HEK293 (cell line): ENCODE results near the gene UBXN6.

ENCODE experiments used
- MYNN ChIP-seq: fragments of 450-650 bp; formaldehyde crosslinking; IDR thresholded peaks from 2 replicates; pipeline ENCODE4 v1.5.1; 2016; ENCODE audit warnings: missing biosample characterization, missing genetic modification characterization, borderline replicate concordance
- ZNF121 ChIP-seq: fragments of 450-650 bp; formaldehyde crosslinking; IDR thresholded peaks from 2 replicates; pipeline ENCODE4 v1.5.1; 2016; ENCODE audit warnings: missing biosample characterization, missing genetic modification characterization
- ZNF391 ChIP-seq: fragments of 450-650 bp; formaldehyde crosslinking; IDR thresholded peaks from 2 replicates; pipeline ENCODE4 v1.5.1; 2016; ENCODE audit warnings: low read depth, missing biosample characterization, missing genetic modification characterization, borderline replicate concordance
- ZNF549 ChIP-seq: fragments of 450-650 bp; IDR thresholded peaks from 2 replicates; pipeline ENCODE4 v1.5.1; 2018; ENCODE audit warnings: missing biosample characterization, missing genetic modification characterization, mild to moderate bottlenecking, inconsistent platforms, moderate library complexity
- ZNF600 ChIP-seq: fragments of 450-650 bp; formaldehyde crosslinking; IDR thresholded peaks from 2 replicates; pipeline ENCODE4 v1.5.1; 2016; ENCODE audit warnings: missing biosample characterization, missing genetic modification characterization
- ZNF768 ChIP-seq: fragments of 450-650 bp; formaldehyde crosslinking; IDR thresholded peaks from 2 replicates; pipeline ENCODE4 v1.5.1; 2018; ENCODE audit warnings: missing biosample characterization, mild to moderate bottlenecking, missing genetic modification characterization
- TF ChIP-seq, protein P1 (sequence below): fragments of 450-650 bp; formaldehyde crosslinking; IDR thresholded peaks from 2 replicates; pipeline ENCODE4 v1.5.1; 2016; ENCODE audit warnings: missing biosample characterization, missing genetic modification characterization
- TF ChIP-seq, protein P2 (sequence below): fragments of 450-650 bp; formaldehyde crosslinking; IDR thresholded peaks from 2 replicates; pipeline ENCODE4 v1.5.1; 2016; ENCODE audit warnings: missing biosample characterization, missing genetic modification characterization
- TF ChIP-seq, protein P3 (sequence below): fragments of 450-650 bp; formaldehyde crosslinking; IDR thresholded peaks from 2 replicates; pipeline ENCODE4 v1.5.1; 2016; ENCODE audit warnings: missing biosample characterization, missing genetic modification characterization, low read depth
- TF ChIP-seq, protein P4 (sequence below): fragments of 450-650 bp; formaldehyde crosslinking; IDR thresholded peaks from 2 replicates; pipeline ENCODE4 v1.5.1; 2016; ENCODE audit warnings: missing biosample characterization, missing genetic modification characterization
- TF ChIP-seq, protein P5 (sequence below): fragments of 450-650 bp; formaldehyde crosslinking; IDR thresholded peaks from 2 replicates; pipeline ENCODE4 v1.5.1; 2017; ENCODE audit warnings: missing biosample characterization, missing genetic modification characterization
- TF ChIP-seq, protein P6 (sequence below): fragments of 450-650 bp; formaldehyde crosslinking; IDR thresholded peaks from 2 replicates; pipeline ENCODE4 v1.5.1; 2017; ENCODE audit warnings: missing biosample characterization, mild to moderate bottlenecking, missing genetic modification characterization, moderate library complexity

DNA sequence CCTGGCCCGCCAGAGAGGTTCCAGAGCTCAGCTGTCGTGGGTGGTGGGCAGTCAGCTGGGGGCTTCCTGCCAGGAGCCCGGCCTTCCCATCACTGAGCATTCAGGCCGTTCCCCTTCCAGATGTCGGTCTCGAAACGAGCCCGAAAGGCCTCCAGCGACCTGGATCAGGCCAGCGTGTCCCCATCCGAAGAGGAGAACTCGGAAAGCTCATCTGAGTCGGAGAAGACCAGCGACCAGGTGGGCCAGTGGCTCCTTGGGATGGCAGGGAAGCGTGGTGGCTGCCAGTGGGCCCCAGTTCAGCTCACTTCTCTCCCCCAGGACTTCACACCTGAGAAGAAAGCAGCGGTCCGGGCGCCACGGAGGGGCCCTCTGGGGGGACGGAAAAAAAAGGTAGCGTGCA lies 33.9 kb upstream of the UBXN6 start:
- TF ChIP-seq, protein P1, sequence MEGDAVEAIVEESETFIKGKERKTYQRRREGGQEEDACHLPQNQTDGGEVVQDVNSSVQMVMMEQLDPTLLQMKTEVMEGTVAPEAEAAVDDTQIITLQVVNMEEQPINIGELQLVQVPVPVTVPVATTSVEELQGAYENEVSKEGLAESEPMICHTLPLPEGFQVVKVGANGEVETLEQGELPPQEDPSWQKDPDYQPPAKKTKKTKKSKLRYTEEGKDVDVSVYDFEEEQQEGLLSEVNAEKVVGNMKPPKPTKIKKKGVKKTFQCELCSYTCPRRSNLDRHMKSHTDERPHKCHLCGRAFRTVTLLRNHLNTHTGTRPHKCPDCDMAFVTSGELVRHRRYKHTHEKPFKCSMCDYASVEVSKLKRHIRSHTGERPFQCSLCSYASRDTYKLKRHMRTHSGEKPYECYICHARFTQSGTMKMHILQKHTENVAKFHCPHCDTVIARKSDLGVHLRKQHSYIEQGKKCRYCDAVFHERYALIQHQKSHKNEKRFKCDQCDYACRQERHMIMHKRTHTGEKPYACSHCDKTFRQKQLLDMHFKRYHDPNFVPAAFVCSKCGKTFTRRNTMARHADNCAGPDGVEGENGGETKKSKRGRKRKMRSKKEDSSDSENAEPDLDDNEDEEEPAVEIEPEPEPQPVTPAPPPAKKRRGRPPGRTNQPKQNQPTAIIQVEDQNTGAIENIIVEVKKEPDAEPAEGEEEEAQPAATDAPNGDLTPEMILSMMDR, result no peak
- TF ChIP-seq, protein P2, sequence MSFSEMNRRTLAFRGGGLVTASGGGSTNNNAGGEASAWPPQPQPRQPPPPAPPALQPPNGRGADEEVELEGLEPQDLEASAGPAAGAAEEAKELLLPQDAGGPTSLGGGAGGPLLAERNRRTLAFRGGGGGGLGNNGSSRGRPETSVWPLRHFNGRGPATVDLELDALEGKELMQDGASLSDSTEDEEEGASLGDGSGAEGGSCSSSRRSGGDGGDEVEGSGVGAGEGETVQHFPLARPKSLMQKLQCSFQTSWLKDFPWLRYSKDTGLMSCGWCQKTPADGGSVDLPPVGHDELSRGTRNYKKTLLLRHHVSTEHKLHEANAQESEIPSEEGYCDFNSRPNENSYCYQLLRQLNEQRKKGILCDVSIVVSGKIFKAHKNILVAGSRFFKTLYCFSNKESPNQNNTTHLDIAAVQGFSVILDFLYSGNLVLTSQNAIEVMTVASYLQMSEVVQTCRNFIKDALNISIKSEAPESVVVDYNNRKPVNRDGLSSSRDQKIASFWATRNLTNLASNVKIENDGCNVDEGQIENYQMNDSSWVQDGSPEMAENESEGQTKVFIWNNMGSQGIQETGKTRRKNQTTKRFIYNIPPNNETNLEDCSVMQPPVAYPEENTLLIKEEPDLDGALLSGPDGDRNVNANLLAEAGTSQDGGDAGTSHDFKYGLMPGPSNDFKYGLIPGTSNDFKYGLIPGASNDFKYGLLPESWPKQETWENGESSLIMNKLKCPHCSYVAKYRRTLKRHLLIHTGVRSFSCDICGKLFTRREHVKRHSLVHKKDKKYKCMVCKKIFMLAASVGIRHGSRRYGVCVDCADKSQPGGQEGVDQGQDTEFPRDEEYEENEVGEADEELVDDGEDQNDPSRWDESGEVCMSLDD (tag by site-specific recombination), result no peak
- no peak for TF ChIP-seq MYNN (tag by site-specific recombination)
- TF ChIP-seq, protein P3, sequence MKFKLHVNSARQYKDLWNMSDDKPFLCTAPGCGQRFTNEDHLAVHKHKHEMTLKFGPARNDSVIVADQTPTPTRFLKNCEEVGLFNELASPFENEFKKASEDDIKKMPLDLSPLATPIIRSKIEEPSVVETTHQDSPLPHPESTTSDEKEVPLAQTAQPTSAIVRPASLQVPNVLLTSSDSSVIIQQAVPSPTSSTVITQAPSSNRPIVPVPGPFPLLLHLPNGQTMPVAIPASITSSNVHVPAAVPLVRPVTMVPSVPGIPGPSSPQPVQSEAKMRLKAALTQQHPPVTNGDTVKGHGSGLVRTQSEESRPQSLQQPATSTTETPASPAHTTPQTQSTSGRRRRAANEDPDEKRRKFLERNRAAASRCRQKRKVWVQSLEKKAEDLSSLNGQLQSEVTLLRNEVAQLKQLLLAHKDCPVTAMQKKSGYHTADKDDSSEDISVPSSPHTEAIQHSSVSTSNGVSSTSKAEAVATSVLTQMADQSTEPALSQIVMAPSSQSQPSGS (tag by site-specific recombination), result no peak
- TF ChIP-seq, protein P4, sequence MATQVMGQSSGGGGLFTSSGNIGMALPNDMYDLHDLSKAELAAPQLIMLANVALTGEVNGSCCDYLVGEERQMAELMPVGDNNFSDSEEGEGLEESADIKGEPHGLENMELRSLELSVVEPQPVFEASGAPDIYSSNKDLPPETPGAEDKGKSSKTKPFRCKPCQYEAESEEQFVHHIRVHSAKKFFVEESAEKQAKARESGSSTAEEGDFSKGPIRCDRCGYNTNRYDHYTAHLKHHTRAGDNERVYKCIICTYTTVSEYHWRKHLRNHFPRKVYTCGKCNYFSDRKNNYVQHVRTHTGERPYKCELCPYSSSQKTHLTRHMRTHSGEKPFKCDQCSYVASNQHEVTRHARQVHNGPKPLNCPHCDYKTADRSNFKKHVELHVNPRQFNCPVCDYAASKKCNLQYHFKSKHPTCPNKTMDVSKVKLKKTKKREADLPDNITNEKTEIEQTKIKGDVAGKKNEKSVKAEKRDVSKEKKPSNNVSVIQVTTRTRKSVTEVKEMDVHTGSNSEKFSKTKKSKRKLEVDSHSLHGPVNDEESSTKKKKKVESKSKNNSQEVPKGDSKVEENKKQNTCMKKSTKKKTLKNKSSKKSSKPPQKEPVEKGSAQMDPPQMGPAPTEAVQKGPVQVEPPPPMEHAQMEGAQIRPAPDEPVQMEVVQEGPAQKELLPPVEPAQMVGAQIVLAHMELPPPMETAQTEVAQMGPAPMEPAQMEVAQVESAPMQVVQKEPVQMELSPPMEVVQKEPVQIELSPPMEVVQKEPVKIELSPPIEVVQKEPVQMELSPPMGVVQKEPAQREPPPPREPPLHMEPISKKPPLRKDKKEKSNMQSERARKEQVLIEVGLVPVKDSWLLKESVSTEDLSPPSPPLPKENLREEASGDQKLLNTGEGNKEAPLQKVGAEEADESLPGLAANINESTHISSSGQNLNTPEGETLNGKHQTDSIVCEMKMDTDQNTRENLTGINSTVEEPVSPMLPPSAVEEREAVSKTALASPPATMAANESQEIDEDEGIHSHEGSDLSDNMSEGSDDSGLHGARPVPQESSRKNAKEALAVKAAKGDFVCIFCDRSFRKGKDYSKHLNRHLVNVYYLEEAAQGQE (tag by site-specific recombination), result no peak
- TF ChIP-seq, protein P5, sequence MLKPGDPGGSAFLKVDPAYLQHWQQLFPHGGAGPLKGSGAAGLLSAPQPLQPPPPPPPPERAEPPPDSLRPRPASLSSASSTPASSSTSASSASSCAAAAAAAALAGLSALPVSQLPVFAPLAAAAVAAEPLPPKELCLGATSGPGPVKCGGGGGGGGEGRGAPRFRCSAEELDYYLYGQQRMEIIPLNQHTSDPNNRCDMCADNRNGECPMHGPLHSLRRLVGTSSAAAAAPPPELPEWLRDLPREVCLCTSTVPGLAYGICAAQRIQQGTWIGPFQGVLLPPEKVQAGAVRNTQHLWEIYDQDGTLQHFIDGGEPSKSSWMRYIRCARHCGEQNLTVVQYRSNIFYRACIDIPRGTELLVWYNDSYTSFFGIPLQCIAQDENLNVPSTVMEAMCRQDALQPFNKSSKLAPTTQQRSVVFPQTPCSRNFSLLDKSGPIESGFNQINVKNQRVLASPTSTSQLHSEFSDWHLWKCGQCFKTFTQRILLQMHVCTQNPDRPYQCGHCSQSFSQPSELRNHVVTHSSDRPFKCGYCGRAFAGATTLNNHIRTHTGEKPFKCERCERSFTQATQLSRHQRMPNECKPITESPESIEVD (tag by site-specific recombination), result no peak
- TF ChIP-seq ZNF768 (tag by site-specific recombination), result no peak
- TF ChIP-seq ZNF391 (tag by site-specific recombination), result no peak
- no peak for TF ChIP-seq ZNF121 (tag by site-specific recombination)
- no peak for TF ChIP-seq ZNF600 (tag by site-specific recombination)
- TF ChIP-seq ZNF549, result no peak
- TF ChIP-seq, protein P6, sequence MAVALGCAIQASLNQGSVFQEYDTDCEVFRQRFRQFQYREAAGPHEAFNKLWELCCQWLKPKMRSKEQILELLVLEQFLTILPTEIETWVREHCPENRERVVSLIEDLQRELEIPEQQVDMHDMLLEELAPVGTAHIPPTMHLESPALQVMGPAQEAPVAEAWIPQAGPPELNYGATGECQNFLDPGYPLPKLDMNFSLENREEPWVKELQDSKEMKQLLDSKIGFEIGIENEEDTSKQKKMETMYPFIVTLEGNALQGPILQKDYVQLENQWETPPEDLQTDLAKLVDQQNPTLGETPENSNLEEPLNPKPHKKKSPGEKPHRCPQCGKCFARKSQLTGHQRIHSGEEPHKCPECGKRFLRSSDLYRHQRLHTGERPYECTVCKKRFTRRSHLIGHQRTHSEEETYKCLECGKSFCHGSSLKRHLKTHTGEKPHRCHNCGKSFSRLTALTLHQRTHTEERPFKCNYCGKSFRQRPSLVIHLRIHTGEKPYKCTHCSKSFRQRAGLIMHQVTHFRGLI (tag by site-specific recombination), result no peak
